NCI-H1930 (cell line): ENCODE data around the gene SDK1.

ENCODE experiments used
- DNase-seq, 2 experiments: peaks; one replicate each; lab custom pipeline; 2025; lab: John Stamatoyannopoulos, UW

SDK1 gene

GRCh38 chr7:4159154-4159501 is 858.1 kb downstream of the SDK1 start:
- DNase-seq = no peak

- DNase-seq = no peak
These were observed 858.9 kb downstream of the SDK1 start for GRCh38 chr7:4159761-4160554.

GRCh38 chr7:4162884-4163564 is 862.0 kb downstream of the SDK1 start:
- DNase-seq = no peak

GRCh38 chr7:4163565-4164203 is 862.6 kb downstream of the SDK1 start:
- DNase-seq = no peak

GRCh38 chr7:4164556-4164955 is 863.5 kb downstream of the SDK1 start:
- no peak for DNase-seq

GRCh38 chr7:4166340-4166739 is 865.3 kb downstream of the SDK1 start:
- DNase-seq = no peak

- DNase-seq = no peak
These were observed 865.8 kb downstream of the SDK1 start for GRCh38 chr7:4166807-4167206.

GRCh38 chr7:4167385-4167910 is 866.4 kb downstream of the SDK1 start:
- DNase-seq = no peak

- DNase-seq = no peak
These were observed 867.0 kb downstream of the SDK1 start for GRCh38 chr7:4168041-4168440.

- DNase-seq = no peak
These were observed 867.5 kb downstream of the SDK1 start for GRCh38 chr7:4168541-4168940.

- DNase-seq = no peak
These were observed 868.4 kb downstream of the SDK1 start for GRCh38 chr7:4169455-4169854.

- no peak for DNase-seq
These were observed 870.1 kb downstream of the SDK1 start for GRCh38 chr7:4170997-4171786.

GRCh38 chr7:4172883-4173282 is 871.8 kb downstream of the SDK1 start:
- no peak for DNase-seq

- DNase-seq = no peak
These were observed 872.6 kb downstream of the SDK1 start for GRCh38 chr7:4173615-4174014.

- DNase-seq = no peak
These were observed 873.0 kb downstream of the SDK1 start for GRCh38 chr7:4174016-4174415.

- DNase-seq = no peak
These were observed 873.4 kb downstream of the SDK1 start for GRCh38 chr7:4174451-4174850.

GRCh38 chr7:4174884-4175283 is 873.8 kb downstream of the SDK1 start:
- no peak for DNase-seq

- no peak for DNase-seq
These were observed 874.4 kb downstream of the SDK1 start for GRCh38 chr7:4175346-4175973.

GRCh38 chr7:4177001-4177400 is 875.9 kb downstream of the SDK1 start:
- DNase-seq = no peak

- no peak for DNase-seq
These were observed 877.4 kb downstream of the SDK1 start for GRCh38 chr7:4178416-4178815.

GRCh38 chr7:4178916-4179687 is 878.0 kb downstream of the SDK1 start:
- DNase-seq = no peak
